Keratinocyte (primary cell): ENCODE data around the gene P2RX1. TPM values are rescaled to one million over a fixed set of nuclear protein-coding genes. Genes with fewer than 3 reads are reported as not detected.

ENCODE experiments used
- DNase-seq: peaks from one replicate; pipeline ENCODE4 v3.0.0-alpha.2; 2011; ENCODE audit warnings: low read depth, missing footprints, low spot score
- FAIRE-seq: peaks from 2 replicates; lab custom pipeline; 2011; peaks lifted over from hg19 to GRCh38; lab: Jason Lieb, UNC
- H2AFZ ChIP-seq: 2 replicates; pipeline ENCODE4 v1.6.0; 2012; ENCODE audit warnings: low read length, control low read depth, inconsistent platforms; ENCODE audit not compliant: control insufficient read depth
- H3K27ac ChIP-seq: 2 replicates; pipeline ENCODE4 v1.5.1; 2011; ENCODE audit warnings: low read length; ENCODE audit not compliant: control insufficient read depth, insufficient read depth
- H3K27me3 ChIP-seq: 3 replicates; pipeline ENCODE4 v1.6.0; 2011; ENCODE audit warnings: low read length; ENCODE audit not compliant: control insufficient read depth, insufficient read depth; ENCODE audit errors: extremely low read depth
- H3K36me3 ChIP-seq, 2 experiments: 2 replicates in 1 of 2; 3 replicates in 1 of 2; pipeline ENCODE4 v1.5.1; 2011; ENCODE audit warnings: low read length in 2 of 2, mild to moderate bottlenecking in 1 of 2; ENCODE audit not compliant: control insufficient read depth in 2 of 2, insufficient read depth in 2 of 2; ENCODE audit errors: extremely low read depth in 1 of 2
- H3K4me1 ChIP-seq: 3 replicates; pipeline ENCODE4 v1.5.1; 2011; ENCODE audit warnings: low read length; ENCODE audit not compliant: control insufficient read depth, insufficient read depth; ENCODE audit errors: extremely low read depth
- H3K4me2 ChIP-seq: 3 replicates; pipeline ENCODE4 v1.6.0; 2011; ENCODE audit warnings: low read depth, low read length; ENCODE audit not compliant: control insufficient read depth, insufficient read depth; ENCODE audit errors: extremely low read depth
- H3K4me3 ChIP-seq, 3 experiments: fragments of 200-600 bp in 1 of 3; sonication (generic) in 1 of 3; 2 replicates in 2 of 3; 3 replicates in 1 of 3; pipeline ENCODE4 v1.5.1; 2011 to 2016; ENCODE audit warnings: low read length in 3 of 3, mild to moderate bottlenecking in 3 of 3, control low read depth in 2 of 3, inconsistent platforms in 1 of 3, low read depth in 1 of 3, mixed read lengths in 1 of 3, mixed run types in 1 of 3, moderate library complexity in 1 of 3; ENCODE audit not compliant: control insufficient read depth in 2 of 3, insufficient read depth in 2 of 3; ENCODE audit errors: extremely low read depth in 1 of 3
- H3K79me2 ChIP-seq: 2 replicates; pipeline ENCODE4 v1.6.0; 2012; ENCODE audit warnings: low read length; ENCODE audit not compliant: control insufficient read depth, insufficient read depth
- H3K9ac ChIP-seq: 3 replicates; pipeline ENCODE4 v1.6.0; 2011; ENCODE audit warnings: low read length; ENCODE audit not compliant: control insufficient read depth, insufficient read depth; ENCODE audit errors: extremely low read depth
- H3K9me1 ChIP-seq: 3 replicates; pipeline ENCODE4 v1.6.0; 2011; ENCODE audit warnings: low read length; ENCODE audit not compliant: control insufficient read depth, insufficient read depth; ENCODE audit errors: extremely low read depth
- H3K9me3 ChIP-seq: 2 replicates; pipeline ENCODE4 v1.5.1; 2012; ENCODE audit warnings: low read depth, low read length; ENCODE audit not compliant: control insufficient read depth
- H4K20me1 ChIP-seq: 3 replicates; pipeline ENCODE4 v1.6.0; 2011; ENCODE audit warnings: low read length; ENCODE audit not compliant: control insufficient read depth, insufficient read depth; ENCODE audit errors: extremely low read depth
- EZH2 ChIP-seq: IDR thresholded peaks from one replicate; pipeline ENCODE4 v1.6.1; 2012; ENCODE audit warnings: inconsistent platforms, mild to moderate bottlenecking, low read length, moderate library complexity
- dilution Hi-C: fragments of 300-500 bp; cut with MboI; formaldehyde crosslinking; loops from one replicate; pipeline ENCODE4 v1.7.0; 2020; ENCODE audit warnings: low sequenced_read_pairs; ENCODE audit not compliant: extremely low pct_ligation_motif_present
- polyA plus RNA-seq, 5 experiments: library from polyadenylated mRNA; depleted of rRNA in 3 of 5; stranded (reverse) in 3 of 5; stranded (forward) in 1 of 5; unstranded in 1 of 5; fragments of >200 nt; gene quantifications; 1 replicate in 1 of 5; 2 replicates in 3 of 5; 3 replicates in 1 of 5; pipeline versions ENCODE4 v1.2.1 to v1.2.3, GENCODE V29; 2011 to 2012; ENCODE audit warnings: missing spikeins in 2 of 5, low read depth in 1 of 5, low replicate concordance in 1 of 5
- TF ChIP-seq, protein P1 (sequence below), 3 experiments: IDR thresholded peaks in 1 of 3; conservative IDR thresholded peaks in 1 of 3; optimal IDR thresholded peaks in 1 of 3; 2 replicates in 2 of 3; 3 replicates in 1 of 3; pipeline versions ENCODE3 to v1.5.1; 2011; ENCODE audit warnings: low read length in 3 of 3, mild to moderate bottlenecking in 3 of 3, moderate library complexity in 2 of 3, control low read depth in 1 of 3, inconsistent platforms in 1 of 3; ENCODE audit not compliant: insufficient read depth in 2 of 3; ENCODE audit errors: extremely low read depth in 1 of 3

The P2RX1 gene
- polyA plus RNA-seq, 1 donor (not counting 4 experiments of a cell fraction or from before 2014, with no cell fraction given) = not detected

- DNase-seq (no peak), FAIRE-seq (no peak)
- Histone ChIP-seq H4K20me1 (no peaks in the 10 kb centered on the region), H3K36me3 (no peaks in the 10 kb centered on the region), H3K9me1 (no peaks in the 10 kb centered on the region), H3K9me3 (no peaks in the 10 kb centered on the region), H3K4me2 (no peak overlapping the region), H3K4me3 (no peak overlapping the region), H3K4me1 (no peaks in the 10 kb centered on the region), H3K27me3 (peaks cover 10% of the 10 kb centered on the region), H2AFZ (no peak overlapping the region), H3K9ac (no peak overlapping the region), H3K27ac (no peak overlapping the region), H3K79me2 (no peaks in the 10 kb centered on the region)
- dilution Hi-C loops = no loop called here
- TF ChIP-seq, protein P1, sequence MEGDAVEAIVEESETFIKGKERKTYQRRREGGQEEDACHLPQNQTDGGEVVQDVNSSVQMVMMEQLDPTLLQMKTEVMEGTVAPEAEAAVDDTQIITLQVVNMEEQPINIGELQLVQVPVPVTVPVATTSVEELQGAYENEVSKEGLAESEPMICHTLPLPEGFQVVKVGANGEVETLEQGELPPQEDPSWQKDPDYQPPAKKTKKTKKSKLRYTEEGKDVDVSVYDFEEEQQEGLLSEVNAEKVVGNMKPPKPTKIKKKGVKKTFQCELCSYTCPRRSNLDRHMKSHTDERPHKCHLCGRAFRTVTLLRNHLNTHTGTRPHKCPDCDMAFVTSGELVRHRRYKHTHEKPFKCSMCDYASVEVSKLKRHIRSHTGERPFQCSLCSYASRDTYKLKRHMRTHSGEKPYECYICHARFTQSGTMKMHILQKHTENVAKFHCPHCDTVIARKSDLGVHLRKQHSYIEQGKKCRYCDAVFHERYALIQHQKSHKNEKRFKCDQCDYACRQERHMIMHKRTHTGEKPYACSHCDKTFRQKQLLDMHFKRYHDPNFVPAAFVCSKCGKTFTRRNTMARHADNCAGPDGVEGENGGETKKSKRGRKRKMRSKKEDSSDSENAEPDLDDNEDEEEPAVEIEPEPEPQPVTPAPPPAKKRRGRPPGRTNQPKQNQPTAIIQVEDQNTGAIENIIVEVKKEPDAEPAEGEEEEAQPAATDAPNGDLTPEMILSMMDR (optimal IDR thresholded peaks at IDR 0.05 in 1 of 3, IDR thresholded peaks at IDR 0.05 in 1 of 3, conservative IDR thresholded peaks at IDR 0.05 in 1 of 3; ENCODE audit: extremely low read depth in 1 of 3, insufficient read depth in 2 of 3, low read length in 3 of 3) = no peak
- no peak for TF ChIP-seq EZH2
Observed at GRCh38 chr17:3926860-3927627, 10.8 kb upstream of the P2RX1 start.

- Histone ChIP-seq H3K4me3 (no peak overlapping the region), H3K4me2 (no peak overlapping the region), H3K27me3 (peaks cover 10% of the 10 kb centered on the region), H3K4me1 (no peaks in the 10 kb centered on the region), H4K20me1 (no peaks in the 10 kb centered on the region), H3K79me2 (no peaks in the 10 kb centered on the region), H2AFZ (no peak overlapping the region), H3K36me3 (no peaks in the 10 kb centered on the region), H3K27ac (no peak overlapping the region), H3K9me1 (no peaks in the 10 kb centered on the region), H3K9ac (no peak overlapping the region), H3K9me3 (no peaks in the 10 kb centered on the region)
- DNase-seq (no peak), FAIRE-seq (no peak)
- TF ChIP-seq, protein P1 (optimal IDR thresholded peaks at IDR 0.05 in 1 of 3, IDR thresholded peaks at IDR 0.05 in 1 of 3, conservative IDR thresholded peaks at IDR 0.05 in 1 of 3; ENCODE audit: extremely low read depth in 1 of 3, insufficient read depth in 2 of 3, low read length in 3 of 3) = no peak
- TF ChIP-seq EZH2 = no peak
- dilution Hi-C loops = no loop called here
Observed at GRCh38 chr17:3925684-3926485, 9.6 kb upstream of the P2RX1 start.
